ENCODE measurements around the gene DDX1.

Gene DDX1

GRCh38 chr2:15673919-15674636 is 82.4 kb downstream of the DDX1 start:
- no peaks in the 10 kb centered on the region for H3K9me2 ChIP-seq (replicated peaks; ENCODE audit: insufficient read depth, low read length)
- H3F3A ChIP-seq (ENCODE audit: insufficient read depth) = no peaks in the 10 kb centered on the region
- H4K20me1 ChIP-seq (ENCODE audit: low read depth, low read length) = no peaks in the 10 kb centered on the region
- no peak overlapping the region for H3K27ac ChIP-seq (ENCODE audit: low read depth, low read length)
- H3K27me3 ChIP-seq (ENCODE audit: low read length) = no peaks in the 10 kb centered on the region
- H3K36me3 ChIP-seq (ENCODE audit: low read length) = no peaks in the 10 kb centered on the region
- H3K79me2 ChIP-seq (ENCODE audit: insufficient read depth, low read length) = no peaks in the 10 kb centered on the region
- TF ChIP-seq CTCF (IDR thresholded peaks at IDR 0.05; ENCODE audit: insufficient read depth, low read length, poor library complexity, severe bottlenecking) = no peak
- TF ChIP-seq EZH2phosphoT487 (conservative IDR thresholded peaks at IDR 0.05; ENCODE audit: low read length) = no peak
- no peaks in the 10 kb centered on the region for H3K9me3 ChIP-seq (ENCODE audit: insufficient read depth, low read length)
- H3K9ac ChIP-seq (ENCODE audit: low read length) = no peak overlapping the region
- no peak overlapping the region for H3K4me2 ChIP-seq (ENCODE audit: low read depth, low read length, poor library complexity, severe bottlenecking)
- H3K4me3 ChIP-seq (ENCODE audit: insufficient read depth, low read length, poor library complexity, severe bottlenecking) = no peak overlapping the region
- H2AFZ ChIP-seq (ENCODE audit: low read depth, low read length, severe bottlenecking) = no peak overlapping the region

- Histone ChIP-seq H4K20me1 (ENCODE audit: low read depth, low read length) (no peaks in the 10 kb centered on the region), H3K9me3 (ENCODE audit: insufficient read depth, low read length) (no peaks in the 10 kb centered on the region), H2AFZ (ENCODE audit: low read depth, low read length, severe bottlenecking) (no peak overlapping the region), H3K9me2 (replicated peaks; ENCODE audit: insufficient read depth, low read length) (no peaks in the 10 kb centered on the region), H3K36me3 (ENCODE audit: low read length) (no peaks in the 10 kb centered on the region), H3K4me2 (ENCODE audit: low read depth, low read length, poor library complexity, severe bottlenecking) (no peak overlapping the region), H3K4me3 (ENCODE audit: insufficient read depth, low read length, poor library complexity, severe bottlenecking) (no peak overlapping the region), H3K27ac (ENCODE audit: low read depth, low read length) (no peak overlapping the region), H3K79me2 (ENCODE audit: insufficient read depth, low read length) (no peaks in the 10 kb centered on the region), H3K9ac (ENCODE audit: low read length) (no peak overlapping the region), H3K27me3 (ENCODE audit: low read length) (no peaks in the 10 kb centered on the region), H3F3A (ENCODE audit: insufficient read depth) (no peaks in the 10 kb centered on the region)
- TF ChIP-seq CTCF (IDR thresholded peaks at IDR 0.05; ENCODE audit: insufficient read depth, low read length, poor library complexity, severe bottlenecking) = no peak
- TF ChIP-seq EZH2phosphoT487 (conservative IDR thresholded peaks at IDR 0.05; ENCODE audit: low read length) = no peak
Measured at GRCh38 chr2:15674637-15675455, 83.2 kb downstream of the DDX1 start.

- H3K4me2 ChIP-seq (ENCODE audit: low read depth, low read length, poor library complexity, severe bottlenecking) = no peak overlapping the region
- no peaks in the 10 kb centered on the region for H3F3A ChIP-seq (ENCODE audit: insufficient read depth)
- no peak overlapping the region for H3K4me3 ChIP-seq (ENCODE audit: insufficient read depth, low read length, poor library complexity, severe bottlenecking)
- H3K9me2 ChIP-seq (replicated peaks; ENCODE audit: insufficient read depth, low read length) = no peaks in the 10 kb centered on the region
- no peaks in the 10 kb centered on the region for H4K20me1 ChIP-seq (ENCODE audit: low read depth, low read length)
- no peaks in the 10 kb centered on the region for H3K27me3 ChIP-seq (ENCODE audit: low read length)
- H3K36me3 ChIP-seq (ENCODE audit: low read length) = no peaks in the 10 kb centered on the region
- H3K79me2 ChIP-seq (ENCODE audit: insufficient read depth, low read length) = no peaks in the 10 kb centered on the region
- H3K27ac ChIP-seq (ENCODE audit: low read depth, low read length) = no peak overlapping the region
- no peak for TF ChIP-seq EZH2phosphoT487 (conservative IDR thresholded peaks at IDR 0.05; ENCODE audit: low read length)
- no peak for TF ChIP-seq CTCF (IDR thresholded peaks at IDR 0.05; ENCODE audit: insufficient read depth, low read length, poor library complexity, severe bottlenecking)
- no peak overlapping the region for H2AFZ ChIP-seq (ENCODE audit: low read depth, low read length, severe bottlenecking)
- H3K9me3 ChIP-seq (ENCODE audit: insufficient read depth, low read length) = no peaks in the 10 kb centered on the region
- H3K9ac ChIP-seq (ENCODE audit: low read length) = no peak overlapping the region
Measured at GRCh38 chr2:15675456-15676195, 84.0 kb downstream of the DDX1 start.
